ENCODE data around the gene SPINDOC. TPM values are rescaled to one million over a fixed set of nuclear protein-coding genes. Genes with fewer than 3 reads are reported as not detected.

Gene SPINDOC
- total RNA-seq, 2 donors from 2014 or later: 17.8 to 36.2 TPM

DNA sequence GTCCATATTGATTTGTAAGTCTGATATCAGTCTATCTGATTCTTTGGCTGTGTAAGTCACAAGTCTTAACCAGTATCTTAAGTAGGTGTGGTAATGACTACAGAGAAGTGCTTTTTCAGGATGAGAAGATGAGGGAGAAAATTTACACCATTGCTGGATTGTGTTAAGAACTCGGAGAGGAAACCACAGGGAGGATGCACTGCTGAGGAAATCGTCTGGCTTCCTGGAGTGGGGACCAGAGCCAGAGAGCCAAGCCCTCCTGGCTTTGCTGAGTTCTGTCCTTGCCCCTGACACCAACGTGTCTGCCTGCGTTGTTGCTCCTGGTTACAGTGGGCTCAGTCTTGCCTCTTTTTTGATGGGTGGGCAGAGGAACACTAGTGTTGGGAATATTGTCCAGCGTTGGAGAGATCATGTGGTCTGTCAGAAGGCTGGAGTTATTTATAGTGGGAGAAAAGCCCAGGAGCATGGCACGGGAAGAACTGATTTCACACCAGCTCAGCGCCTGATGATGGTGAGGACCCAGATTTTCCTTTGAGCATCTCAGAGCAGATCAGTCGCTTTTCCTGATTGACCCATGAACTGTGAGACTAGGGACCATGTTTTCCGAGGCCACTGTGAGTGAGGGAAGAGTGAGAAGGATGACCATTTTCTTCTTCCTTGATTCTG, 55.3 kb downstream of the SPINDOC start:
- TF ChIP-seq POLR2A (IDR thresholded peaks at IDR 0.05): no peak
- no peak for TF ChIP-seq POLR2AphosphoS5 (IDR thresholded peaks at IDR 0.05)
- TF ChIP-seq, protein P1, sequence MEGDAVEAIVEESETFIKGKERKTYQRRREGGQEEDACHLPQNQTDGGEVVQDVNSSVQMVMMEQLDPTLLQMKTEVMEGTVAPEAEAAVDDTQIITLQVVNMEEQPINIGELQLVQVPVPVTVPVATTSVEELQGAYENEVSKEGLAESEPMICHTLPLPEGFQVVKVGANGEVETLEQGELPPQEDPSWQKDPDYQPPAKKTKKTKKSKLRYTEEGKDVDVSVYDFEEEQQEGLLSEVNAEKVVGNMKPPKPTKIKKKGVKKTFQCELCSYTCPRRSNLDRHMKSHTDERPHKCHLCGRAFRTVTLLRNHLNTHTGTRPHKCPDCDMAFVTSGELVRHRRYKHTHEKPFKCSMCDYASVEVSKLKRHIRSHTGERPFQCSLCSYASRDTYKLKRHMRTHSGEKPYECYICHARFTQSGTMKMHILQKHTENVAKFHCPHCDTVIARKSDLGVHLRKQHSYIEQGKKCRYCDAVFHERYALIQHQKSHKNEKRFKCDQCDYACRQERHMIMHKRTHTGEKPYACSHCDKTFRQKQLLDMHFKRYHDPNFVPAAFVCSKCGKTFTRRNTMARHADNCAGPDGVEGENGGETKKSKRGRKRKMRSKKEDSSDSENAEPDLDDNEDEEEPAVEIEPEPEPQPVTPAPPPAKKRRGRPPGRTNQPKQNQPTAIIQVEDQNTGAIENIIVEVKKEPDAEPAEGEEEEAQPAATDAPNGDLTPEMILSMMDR (IDR thresholded peaks at IDR 0.05): no peak
- H3K9me3 ChIP-seq: no peaks in the 10 kb centered on the region
- 44% methylated on average over 9 of the region's 9 CpGs for WGBS
- peaks cover 52% of the 10 kb centered on the region for H3K4me1 ChIP-seq (replicated peaks)
- intact Hi-C loops (cut with DNase I): no loop called here
- no peak for DNase-seq (ENCODE audit: low spot score)
- H3K4me3 ChIP-seq: peak overlapping the region in 1 of 2 donors; percentile 24
- no peaks in the 10 kb centered on the region for H3K27me3 ChIP-seq (replicated peaks; ENCODE audit: insufficient read depth)
- H3K27ac ChIP-seq: peak overlapping the region; percentile 67 to 86
- H3K36me3 ChIP-seq: no peaks in the 10 kb centered on the region

DNA sequence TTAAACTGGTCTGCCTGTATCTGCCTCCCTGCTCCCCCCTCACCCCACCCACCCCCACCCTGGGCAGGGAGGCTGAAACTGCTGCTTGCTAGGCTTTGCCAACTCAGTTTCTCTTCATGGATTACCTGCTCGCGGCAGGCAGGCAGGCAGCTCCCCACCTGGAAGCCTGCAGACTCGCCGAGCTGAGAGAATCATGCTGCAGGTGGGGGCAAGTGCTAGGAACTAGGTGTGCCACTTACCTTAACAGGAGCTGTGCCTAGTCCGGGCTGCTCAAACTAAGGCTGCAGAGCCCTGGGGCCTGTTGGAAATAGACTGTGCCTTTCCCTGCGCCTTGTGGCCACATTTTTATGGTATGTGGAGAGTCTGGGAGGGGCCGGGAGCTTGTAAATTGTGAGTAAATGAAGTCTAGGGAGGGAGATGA, 55.9 kb downstream of the SPINDOC start:
- H3K4me1 ChIP-seq (replicated peaks): peaks cover 57% of the 10 kb centered on the region
- 46% methylated on average over 7 of the region's 7 CpGs for WGBS
- TF ChIP-seq, protein P1 (IDR thresholded peaks at IDR 0.05): peak in 2 of 4 experiments; percentile 7 to 15
- TF ChIP-seq POLR2A (IDR thresholded peaks at IDR 0.05) (no peak), POLR2AphosphoS5 (IDR thresholded peaks at IDR 0.05) (peak; percentile 44)
- H3K36me3 ChIP-seq: no peaks in the 10 kb centered on the region
- no peaks in the 10 kb centered on the region for H3K9me3 ChIP-seq
- peak overlapping the region in 1 of 2 donors; percentile 24 for H3K4me3 ChIP-seq
- DNase-seq (ENCODE audit: low spot score): peak; percentile 67
- intact Hi-C loops (cut with DNase I): no loop called here
- peak overlapping the region; percentile 67 to 86 for H3K27ac ChIP-seq
- H3K27me3 ChIP-seq (replicated peaks; ENCODE audit: insufficient read depth): no peaks in the 10 kb centered on the region

DNA sequence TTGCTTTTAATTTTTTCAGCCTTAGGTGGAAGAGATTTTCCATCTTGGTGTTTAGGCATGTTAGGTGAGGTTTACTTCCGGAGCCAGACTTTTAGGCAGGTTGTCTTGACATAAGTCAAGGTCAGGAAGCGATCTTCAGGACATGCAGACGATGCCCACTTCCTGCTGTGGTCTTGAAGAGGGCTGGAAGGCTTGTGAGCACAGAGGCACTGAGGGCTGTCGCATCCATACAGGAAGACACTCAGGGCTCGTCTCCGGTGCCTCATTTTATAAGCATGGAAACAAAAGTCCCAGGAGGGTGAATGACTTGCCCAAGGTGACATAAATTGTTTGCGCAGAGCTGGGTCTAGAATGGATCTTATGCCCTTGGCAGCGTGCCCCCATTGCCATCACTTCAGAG, 56.4 kb downstream of the SPINDOC start:
- 49% methylated on average over 8 of the region's 8 CpGs for WGBS
- no peak for TF ChIP-seq POLR2A (IDR thresholded peaks at IDR 0.05)
- TF ChIP-seq POLR2AphosphoS5 (IDR thresholded peaks at IDR 0.05): no peak
- TF ChIP-seq, protein P1 (IDR thresholded peaks at IDR 0.05): no peak
- Histone ChIP-seq H3K9me3 (no peaks in the 10 kb centered on the region), H3K4me3 (peak overlapping the region in 1 of 2 donors; percentile 24), H3K27me3 (replicated peaks; ENCODE audit: insufficient read depth) (no peaks in the 10 kb centered on the region), H3K4me1 (replicated peaks) (peaks cover 57% of the 10 kb centered on the region), H3K36me3 (no peaks in the 10 kb centered on the region), H3K27ac (peak overlapping the region; percentile 67 to 86)
- intact Hi-C loops (cut with DNase I): no loop called here
- DNase-seq (ENCODE audit: low spot score): no peak

DNA sequence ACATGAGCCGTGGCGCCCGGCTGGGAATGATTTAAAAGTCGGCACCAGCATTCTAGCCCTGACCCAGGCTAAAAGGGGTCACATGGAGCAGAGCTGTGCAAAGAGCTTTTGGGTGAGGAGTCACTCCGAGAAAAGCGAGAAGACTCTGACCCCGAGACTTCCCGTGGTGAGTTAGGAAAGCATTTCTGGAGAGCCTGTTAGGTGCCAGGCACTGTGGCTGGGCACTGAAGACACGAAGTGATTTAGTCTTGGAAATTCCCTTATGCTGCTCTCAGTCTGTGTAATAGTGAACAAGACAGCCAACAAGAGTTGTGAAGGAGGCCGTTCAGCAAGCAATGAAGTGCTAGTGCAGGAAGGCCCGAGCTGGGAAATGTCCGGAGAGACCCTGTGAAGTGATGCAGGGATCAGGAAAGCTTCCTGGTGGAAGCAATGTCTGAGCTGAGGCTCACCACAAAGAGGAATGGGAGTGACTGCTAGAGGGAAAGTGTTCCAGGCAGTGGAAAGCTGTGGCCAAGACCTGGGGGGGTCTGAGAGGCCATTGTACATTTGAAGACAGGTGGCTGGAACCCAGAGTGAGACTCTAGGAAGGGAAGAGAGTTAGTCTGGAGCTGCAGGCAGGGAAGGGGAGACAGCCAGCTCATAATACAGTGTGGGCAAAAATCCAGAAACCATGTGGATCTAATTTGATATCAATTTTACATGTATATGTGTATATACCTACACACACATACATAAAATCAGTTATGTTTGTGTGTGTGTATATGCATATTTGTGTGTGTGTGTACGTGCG, 57.3 kb downstream of the SPINDOC start:
- no peak for DNase-seq (ENCODE audit: low spot score)
- peak overlapping the region; percentile 67 to 86 for H3K27ac ChIP-seq
- WGBS: 67% methylated on average over 14 of the region's 14 CpGs

More for the DNA sequence above, 57.3 kb downstream of the SPINDOC start:
- H3K4me3 ChIP-seq: peak overlapping the region in 1 of 2 donors; percentile 24
- peaks cover 57% of the 10 kb centered on the region for H3K4me1 ChIP-seq (replicated peaks)
- intact Hi-C loops (cut with DNase I): no loop called here
- TF ChIP-seq POLR2AphosphoS5 (IDR thresholded peaks at IDR 0.05) (no peak), POLR2A (IDR thresholded peaks at IDR 0.05) (no peak)
- TF ChIP-seq, protein P1 (IDR thresholded peaks at IDR 0.05): no peak
- H3K27me3 ChIP-seq (replicated peaks; ENCODE audit: insufficient read depth): no peaks in the 10 kb centered on the region
- H3K36me3 ChIP-seq: no peaks in the 10 kb centered on the region
- H3K9me3 ChIP-seq: no peaks in the 10 kb centered on the region

Measured in prostate gland (tissue), 2 donors.